Neuronal stem cell (in vitro differentiated cells): Measurements from ENCODE around the gene AEN.

Source experiments
- DNase-seq: peaks from one replicate; pipeline ENCODE4 v3.0.0-alpha.2; 2013; ENCODE audit warnings: low spot score
- H2AFZ ChIP-seq: one replicate; pipeline ENCODE4 v1.6.1; 2013; ENCODE audit warnings: mild to moderate bottlenecking, low read length, inconsistent platforms
- H2AK5ac ChIP-seq: 2 replicates; pipeline ENCODE4 v1.6.1; 2013; ENCODE audit warnings: low read depth, mild to moderate bottlenecking, inconsistent platforms, low read length, moderate library complexity, mixed read lengths
- H2BK120ac ChIP-seq: 2 replicates; pipeline ENCODE4 v1.6.1; 2013; ENCODE audit warnings: low read depth, mild to moderate bottlenecking, inconsistent platforms, low read length, moderate library complexity, mixed read lengths
- H2BK12ac ChIP-seq: one replicate; pipeline ENCODE4 v1.6.1; 2013; ENCODE audit warnings: low read length, inconsistent platforms
- H2BK15ac ChIP-seq: 2 replicates; pipeline ENCODE4 v1.6.1; 2013; ENCODE audit warnings: mild to moderate bottlenecking, low read length, inconsistent platforms, mixed read lengths
- H2BK5ac ChIP-seq: one replicate; pipeline ENCODE4 v1.6.1; 2013; ENCODE audit warnings: inconsistent platforms, mild to moderate bottlenecking, low read length, moderate library complexity
- H3K14ac ChIP-seq: one replicate; pipeline ENCODE4 v1.6.1; 2013; ENCODE audit warnings: low read length, inconsistent platforms
- H3K18ac ChIP-seq: 2 replicates; pipeline ENCODE4 v1.6.1; 2013; ENCODE audit warnings: low read length, inconsistent platforms
- H3K23ac ChIP-seq: 2 replicates; pipeline ENCODE4 v1.6.1; 2013; ENCODE audit warnings: low read depth, mild to moderate bottlenecking, mixed read lengths, low read length, inconsistent platforms; ENCODE audit not compliant: poor library complexity
- H3K27ac ChIP-seq: replicated peaks from 3 replicates; pipeline ENCODE4 v1.5.1; 2013; ENCODE audit warnings: low read length, inconsistent platforms
- H3K27me3 ChIP-seq, 3 experiments: 2 replicates each; pipeline ENCODE4 v1.6.1; 2013; ENCODE audit warnings: low read length in 3 of 3, mild to moderate bottlenecking in 2 of 3, inconsistent platforms in 1 of 3, low read depth in 1 of 3, mixed read lengths in 1 of 3, moderate library complexity in 1 of 3; ENCODE audit not compliant: control insufficient read depth in 3 of 3, insufficient read depth in 3 of 3
- H3K36me3 ChIP-seq, 2 donors: replicated peaks in 1 of 2; 2 replicates each; pipeline ENCODE4 v1.6.1; 2013; ENCODE audit warnings: low read length in 2 of 2; ENCODE audit not compliant: control insufficient read depth in 2 of 2, insufficient read depth in 2 of 2
- H3K4ac ChIP-seq: 2 replicates; pipeline ENCODE4 v1.6.1; 2013; ENCODE audit warnings: inconsistent platforms, mild to moderate bottlenecking, low read length, moderate library complexity
- H3K4me1 ChIP-seq, 2 donors: 1 replicate in 1 of 2; 2 replicates in 1 of 2; pipeline ENCODE4 v1.6.1; 2013; ENCODE audit warnings: low read length in 2 of 2, low read depth in 1 of 2; ENCODE audit not compliant: control insufficient read depth in 2 of 2, insufficient read depth in 1 of 2
- H3K4me2 ChIP-seq: one replicate; pipeline ENCODE4 v1.6.1; 2013; ENCODE audit warnings: mild to moderate bottlenecking, low read length, inconsistent platforms; ENCODE audit not compliant: insufficient read depth, poor library complexity, severe bottlenecking
- H3K4me3 ChIP-seq, 2 donors: 2 replicates each; pipeline ENCODE4 v1.5.1; 2013; ENCODE audit warnings: low read length in 2 of 2, mild to moderate bottlenecking in 2 of 2, inconsistent platforms in 1 of 2, moderate library complexity in 1 of 2
- H3K79me1 ChIP-seq: one replicate; pipeline ENCODE4 v1.6.1; 2013; ENCODE audit warnings: low read depth, mild to moderate bottlenecking, inconsistent platforms, low read length, moderate library complexity
- H3K9ac ChIP-seq: one replicate; pipeline ENCODE4 v1.6.1; 2013; ENCODE audit warnings: mild to moderate bottlenecking, low read depth, low read length, inconsistent platforms; ENCODE audit not compliant: poor library complexity
- H3K9me3 ChIP-seq, 2 donors: replicated peaks in 1 of 2; 2 replicates each; pipeline versions ENCODE3 to v1.6.1; 2013; ENCODE audit warnings: low read length in 2 of 2, mild to moderate bottlenecking in 2 of 2, inconsistent platforms in 1 of 2, low read depth in 1 of 2, mixed read lengths in 1 of 2, moderate library complexity in 1 of 2; ENCODE audit not compliant: control insufficient read depth in 2 of 2, insufficient read depth in 1 of 2
- H4K8ac ChIP-seq: one replicate; pipeline ENCODE4 v1.6.1; 2013; ENCODE audit warnings: low read depth, mild to moderate bottlenecking, inconsistent platforms, low read length, moderate library complexity
- H4K91ac ChIP-seq: one replicate; pipeline ENCODE4 v1.6.1; 2013; ENCODE audit warnings: low read length, low read depth, mild to moderate bottlenecking, inconsistent platforms; ENCODE audit not compliant: poor library complexity
- WGBS, 2 donors: extraction: QIAGEN DNeasy Blood & Tissue Kit; methylation state at CpG; one replicate each; pipeline ENCODE4 v1.1.7; 2013; ENCODE audit warnings: missing lambda C conversion rate in 2 of 2, mixed read lengths in 1 of 2; ENCODE audit not compliant: insufficient read length in 2 of 2, insufficient replicate concordance in 1 of 2; ENCODE audit errors: extremely low coverage in 2 of 2; 5-methylcytosine and 5-hydroxymethylcytosine counted together

The AEN gene

DNA sequence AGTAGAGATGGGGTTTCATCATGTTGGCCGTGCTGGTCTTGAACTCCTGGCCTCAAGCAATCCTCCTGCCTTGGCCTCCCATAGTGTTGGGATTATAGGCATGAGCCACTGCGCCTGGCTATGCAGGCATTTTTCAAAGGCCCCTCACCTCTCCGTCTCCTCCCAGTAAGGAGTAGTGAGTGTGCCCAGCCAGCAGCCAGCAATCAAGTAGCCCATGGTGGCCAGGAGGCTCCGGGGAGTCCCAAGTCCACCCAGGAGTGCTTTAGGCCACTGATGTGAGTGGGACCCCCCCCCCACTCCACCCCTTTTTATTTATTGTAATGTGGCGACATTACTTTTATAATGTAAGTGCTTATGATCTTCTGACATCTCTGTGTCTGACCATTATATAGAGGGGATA is 25.8 kb downstream of the AEN start:
- Histone ChIP-seq H3K9ac (no peak overlapping the region), H3K14ac (no peak overlapping the region), H3K4me2 (no peak overlapping the region), H2BK120ac (no peak overlapping the region), H3K4me1 (peaks cover 9 to 10% of the 10 kb centered on the region in 2 donors), H2AK5ac (no peak overlapping the region), H3K79me1 (no peaks in the 10 kb centered on the region), H3K18ac (no peak overlapping the region), H3K27me3 (no peaks in the 10 kb centered on the region), H3K23ac (no peak overlapping the region), H3K4me3 (no peak overlapping the region), H4K8ac (no peak overlapping the region), H2BK12ac (no peak overlapping the region), H3K27ac (no peak overlapping the region), H4K91ac (no peak overlapping the region), H3K4ac (no peak overlapping the region), H2BK5ac (no peak overlapping the region), H3K9me3 (no peaks in the 10 kb centered on the region), H3K36me3 (no peaks in the 10 kb centered on the region), H2AFZ (no peak overlapping the region), H2BK15ac (no peak overlapping the region)
- no peak for DNase-seq
- WGBS, 2 donors = no CpG with 5 or more reads among the region's 5 CpGs

DNA sequence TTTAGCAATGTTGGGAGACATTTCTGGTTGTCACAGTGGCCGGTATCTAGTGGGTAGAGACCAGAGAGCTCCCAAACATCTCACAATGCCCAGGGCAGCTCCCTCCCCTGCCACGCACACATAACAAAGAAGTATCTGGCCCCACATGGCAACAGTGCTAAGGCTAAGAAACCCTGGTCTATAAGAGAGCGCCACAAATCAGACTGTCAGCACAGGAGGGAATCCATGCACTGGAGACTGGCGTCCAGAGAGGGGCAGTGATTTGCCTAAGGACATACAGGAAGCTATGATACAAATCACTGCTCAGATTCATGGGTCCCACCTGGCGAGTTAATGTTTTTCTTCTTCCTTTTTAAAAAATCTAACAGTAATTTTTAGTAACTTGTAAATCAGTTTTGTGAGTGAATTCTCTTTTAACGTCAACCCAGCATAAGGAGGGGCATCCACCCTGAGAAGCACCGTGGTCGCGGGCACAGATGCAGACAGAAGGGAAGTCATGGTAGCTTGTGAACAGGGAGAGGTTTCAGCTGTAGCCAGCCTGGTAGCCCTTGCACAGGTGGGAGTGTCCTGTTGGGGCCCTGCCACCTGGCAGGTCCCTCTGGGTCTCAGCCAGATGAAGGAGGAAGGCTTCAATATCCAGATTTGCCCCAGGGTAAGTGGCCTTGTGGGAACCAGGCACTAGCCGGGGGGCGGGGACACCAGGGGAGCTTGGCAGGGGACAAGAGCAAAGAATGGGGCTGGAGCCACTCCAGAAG is 26.4 kb downstream of the AEN start:
- no peaks in the 10 kb centered on the region for H3K79me1 ChIP-seq
- no peaks in the 10 kb centered on the region for H3K36me3 ChIP-seq
- no peak overlapping the region for H3K4me3 ChIP-seq
- H4K91ac ChIP-seq = no peak overlapping the region
- no peak overlapping the region for H2BK12ac ChIP-seq
- H3K4ac ChIP-seq = no peak overlapping the region
- DNase-seq = no peak
- no peaks in the 10 kb centered on the region for H3K27me3 ChIP-seq
- H2AK5ac ChIP-seq = no peak overlapping the region
- H3K14ac ChIP-seq = no peak overlapping the region
- no peak overlapping the region for H2BK120ac ChIP-seq
- no peak overlapping the region for H3K4me2 ChIP-seq
- H4K8ac ChIP-seq = no peak overlapping the region
- no peaks in the 10 kb centered on the region for H3K9me3 ChIP-seq
- peaks cover 9 to 11% of the 10 kb centered on the region in 2 donors for H3K4me1 ChIP-seq
- no peak overlapping the region for H3K23ac ChIP-seq
- H2BK5ac ChIP-seq = no peak overlapping the region
- no peak overlapping the region for H3K27ac ChIP-seq
- H3K9ac ChIP-seq = no peak overlapping the region
- no peak overlapping the region for H2BK15ac ChIP-seq
- H3K18ac ChIP-seq = no peak overlapping the region
- no peak overlapping the region for H2AFZ ChIP-seq
- WGBS, 2 donors = no CpG with 5 or more reads among the region's 11 CpGs

DNA sequence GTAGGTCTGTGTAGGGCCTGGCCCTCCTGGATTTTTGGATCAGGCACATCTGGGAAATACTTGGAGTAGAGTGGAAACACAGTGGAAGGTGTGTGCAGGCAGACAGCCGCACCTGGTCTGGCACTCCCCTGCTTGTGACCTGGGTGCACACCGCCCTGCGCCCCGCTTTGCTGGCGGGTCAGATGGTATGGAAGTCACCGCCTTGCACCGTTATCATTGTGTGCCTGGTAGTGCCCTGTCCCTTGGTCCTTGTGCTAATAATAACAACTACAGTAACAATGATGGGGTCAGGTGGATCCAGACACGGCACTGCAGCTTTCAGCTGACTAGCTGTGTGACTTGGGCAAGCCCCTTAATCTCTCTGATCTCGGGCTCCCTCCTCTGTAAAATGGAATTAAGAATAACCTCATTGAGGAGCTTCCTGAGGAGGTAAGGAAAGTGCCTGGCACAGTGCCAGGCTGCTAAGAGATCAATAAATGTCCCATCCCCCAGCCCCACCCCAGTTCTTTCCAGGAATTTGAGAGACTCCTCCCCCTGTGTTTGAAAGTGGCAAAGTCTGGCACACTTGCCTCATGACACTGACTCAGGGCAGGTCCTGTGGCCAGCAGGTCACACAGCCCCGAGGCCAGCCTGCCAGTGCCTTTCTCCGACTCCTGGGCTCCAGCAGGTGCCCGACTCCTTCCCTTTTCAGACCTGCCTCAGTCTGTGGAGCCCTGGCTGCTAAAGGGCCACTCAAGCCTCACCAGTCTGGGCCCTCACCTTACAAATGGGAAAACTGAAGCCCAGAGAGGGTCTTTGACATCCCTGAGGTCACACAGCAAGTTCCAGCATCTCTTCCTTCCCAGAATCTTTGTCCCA is 27.4 kb downstream of the AEN start:
- peaks cover 9 to 14% of the 10 kb centered on the region in 2 donors for H3K4me1 ChIP-seq
- H3K23ac ChIP-seq = no peak overlapping the region
- H3K4ac ChIP-seq = no peak overlapping the region
- WGBS, 2 donors = no CpG with 5 or more reads among the region's 12 CpGs
- no peak overlapping the region for H4K91ac ChIP-seq
- no peaks in the 10 kb centered on the region for H3K36me3 ChIP-seq
- H3K4me3 ChIP-seq = no peak overlapping the region
- peak overlapping the region; percentile 65 for H3K9ac ChIP-seq
- no peak overlapping the region for H3K18ac ChIP-seq
- no peaks in the 10 kb centered on the region for H3K9me3 ChIP-seq
- no peak overlapping the region for H4K8ac ChIP-seq
- H3K79me1 ChIP-seq = no peaks in the 10 kb centered on the region
- DNase-seq = no peak
- H3K14ac ChIP-seq = no peak overlapping the region
- H3K4me2 ChIP-seq = no peak overlapping the region
- H2BK120ac ChIP-seq = no peak overlapping the region
- no peak overlapping the region for H2BK15ac ChIP-seq
- no peak overlapping the region for H2BK12ac ChIP-seq
- H2AFZ ChIP-seq = no peak overlapping the region
- H2BK5ac ChIP-seq = no peak overlapping the region
- no peak overlapping the region for H3K27ac ChIP-seq
- H3K27me3 ChIP-seq = no peaks in the 10 kb centered on the region
- peak overlapping the region; percentile 9 for H2AK5ac ChIP-seq

DNA sequence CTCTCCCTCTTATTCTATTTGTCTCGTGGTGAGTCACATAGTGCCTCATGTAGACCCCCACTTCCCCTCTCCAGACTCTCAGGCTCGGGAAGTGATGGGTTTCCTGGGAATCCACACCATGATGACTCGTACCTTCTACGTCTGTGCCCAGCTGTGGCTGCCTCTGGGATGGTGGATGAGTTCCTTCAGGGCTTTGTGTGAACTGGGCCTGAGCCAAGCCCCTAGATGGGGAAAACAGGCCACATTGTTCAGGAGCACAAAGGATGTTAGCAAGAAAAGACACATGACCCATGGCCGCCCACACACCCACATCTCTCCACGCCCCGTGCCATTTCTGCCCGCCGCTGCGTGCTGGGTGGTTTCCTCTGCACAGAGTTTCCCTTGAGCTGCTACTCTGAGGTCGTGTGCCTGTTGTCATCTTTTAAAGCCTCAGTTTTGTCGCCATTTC is 28.2 kb downstream of the AEN start:
- Histone ChIP-seq H3K4me1 (peaks cover 9 to 14% of the 10 kb centered on the region in 2 donors), H2BK12ac (peak overlapping the region; percentile 46), H2BK15ac (no peak overlapping the region), H3K4ac (no peak overlapping the region), H4K91ac (no peak overlapping the region), H3K4me2 (no peak overlapping the region), H3K4me3 (no peak overlapping the region), H2AFZ (peak overlapping the region; percentile 53), H3K9me3 (no peaks in the 10 kb centered on the region), H3K9ac (no peak overlapping the region), H3K27ac (no peak overlapping the region), H4K8ac (no peak overlapping the region), H3K14ac (no peak overlapping the region), H2BK120ac (no peak overlapping the region), H2BK5ac (no peak overlapping the region), H3K23ac (no peak overlapping the region), H3K18ac (no peak overlapping the region), H2AK5ac (no peak overlapping the region), H3K79me1 (no peaks in the 10 kb centered on the region), H3K27me3 (no peaks in the 10 kb centered on the region), H3K36me3 (no peaks in the 10 kb centered on the region)
- DNase-seq = no peak
- WGBS, 2 donors = no CpG with 5 or more reads among the region's 12 CpGs
